ENCODE measurements around the gene GALNT11.
"Not testable (repeated sequence)": the region's sequence is repeated elsewhere in the genome, so short reads cannot be mapped to it uniquely, and the experiment has no call there.

GALNT11 gene

DNA sequence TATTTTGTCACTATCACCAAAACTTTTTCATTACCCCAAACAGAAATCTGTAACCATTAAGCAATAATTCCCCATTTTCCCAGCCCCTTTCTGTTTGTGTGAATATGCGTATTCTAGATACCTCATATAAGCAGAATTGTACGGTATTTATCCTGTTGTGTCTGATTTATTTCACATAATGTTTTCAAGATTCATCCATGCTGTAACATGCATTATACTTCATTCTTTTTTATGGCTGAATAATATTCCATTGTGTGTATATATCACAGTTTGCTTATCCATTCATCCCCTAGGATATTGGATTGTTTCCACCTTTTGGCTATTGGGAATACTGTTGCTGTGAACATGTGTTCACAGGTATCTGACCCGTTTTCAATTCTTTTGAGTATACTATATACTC, 26.5 kb downstream of the GALNT11 start:
- DNase-seq (ENCODE audit: low read depth): no peak
- no peak overlapping the region for H3K4me3 ChIP-seq (ENCODE audit: low read depth, low read length)
- no peak for TF ChIP-seq CTCF (IDR thresholded peaks at IDR 0.05; ENCODE audit: low read depth, low read length, missing control alignments)

- no peak for TF ChIP-seq CTCF (IDR thresholded peaks at IDR 0.05; ENCODE audit: low read depth, low read length, missing control alignments)
- H3K4me3 ChIP-seq (ENCODE audit: low read depth, low read length): no peak overlapping the region
- no peak for DNase-seq (ENCODE audit: low read depth)
Measured at GRCh38 chr7:152052771-152053170, 27.3 kb downstream of the GALNT11 start.

- TF ChIP-seq CTCF (IDR thresholded peaks at IDR 0.05; ENCODE audit: low read depth, low read length, missing control alignments): no peak
- DNase-seq (ENCODE audit: low read depth): no peak
- no peak overlapping the region for H3K4me3 ChIP-seq (ENCODE audit: low read depth, low read length)
Measured at GRCh38 chr7:152054367-152055230, 29.1 kb downstream of the GALNT11 start.

- no peak for DNase-seq (ENCODE audit: low read depth)
- TF ChIP-seq CTCF (IDR thresholded peaks at IDR 0.05; ENCODE audit: low read depth, low read length, missing control alignments): no peak
- H3K4me3 ChIP-seq (ENCODE audit: low read depth, low read length): no peak overlapping the region
Measured at GRCh38 chr7:152056621-152057274, 31.3 kb downstream of the GALNT11 start.

DNA sequence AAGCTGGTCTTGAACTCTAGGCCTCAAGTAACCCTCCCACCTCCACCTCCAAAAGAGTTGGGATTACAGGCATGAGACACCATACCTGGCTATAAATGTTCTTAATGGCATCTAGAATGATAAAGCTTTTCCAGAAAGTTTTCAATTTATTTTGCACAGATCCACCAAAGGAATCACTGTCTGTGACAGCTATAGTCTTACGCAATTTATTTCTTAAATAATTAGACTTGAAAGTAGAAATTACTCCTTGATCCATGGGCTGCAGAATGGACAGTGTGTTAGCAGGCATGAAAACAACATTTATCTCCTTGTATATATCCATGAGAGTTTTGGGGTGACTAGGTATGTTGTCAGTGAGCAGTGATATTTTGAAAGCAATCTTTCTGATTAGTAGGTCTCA, 33.8 kb downstream of the GALNT11 start:
- no peak for DNase-seq (ENCODE audit: low read depth)
- H3K4me3 ChIP-seq (ENCODE audit: low read depth, low read length): no peak overlapping the region
- no peak for TF ChIP-seq CTCF (IDR thresholded peaks at IDR 0.05; ENCODE audit: low read depth, low read length, missing control alignments)

GRCh38 chr7:152061086-152061485, 35.6 kb downstream of the GALNT11 start:
- not testable (repeated sequence) for H3K4me3 ChIP-seq (ENCODE audit: low read depth, low read length); DNase-seq (ENCODE audit: low read depth)

DNA sequence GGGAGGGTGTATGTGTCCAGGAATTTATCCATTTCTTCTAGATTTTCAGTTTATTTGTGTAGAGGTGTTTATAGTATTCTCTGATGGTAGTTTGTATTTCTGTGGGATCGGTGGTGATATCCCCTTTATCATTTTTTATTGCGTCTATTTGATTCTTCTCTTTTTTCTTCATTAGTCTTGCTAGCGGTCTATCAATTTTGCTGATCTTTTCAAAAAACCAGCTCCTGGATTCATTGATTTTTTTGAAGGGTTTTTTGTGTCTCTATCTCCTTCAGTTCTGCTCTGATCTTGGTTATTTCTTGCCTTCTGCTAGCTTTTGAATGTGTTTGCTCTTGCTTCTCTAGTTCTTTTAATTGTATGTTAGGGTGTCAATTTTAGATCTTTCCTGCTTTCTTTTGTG, 37.7 kb downstream of the GALNT11 start:
- H3K4me3 ChIP-seq (ENCODE audit: low read depth, low read length); DNase-seq (ENCODE audit: low read depth): not testable (repeated sequence)

GRCh38 chr7:152063821-152064220, 38.3 kb downstream of the GALNT11 start:
- DNase-seq (ENCODE audit: low read depth); H3K4me3 ChIP-seq (ENCODE audit: low read depth, low read length): not testable (repeated sequence)

- H3K4me3 ChIP-seq (ENCODE audit: low read depth, low read length); DNase-seq (ENCODE audit: low read depth): not testable (repeated sequence)
Measured at GRCh38 chr7:152065800-152066344, 40.4 kb downstream of the GALNT11 start.

All from GM12864 (cell line).